Epithelial cell of esophagus (primary cell): ENCODE data around the gene PLD6.

ENCODE experiments used
- DNase-seq: peaks from one replicate; pipeline ENCODE4 v3.0.0; 2010; ENCODE audit warnings: low read depth
- H3K4me3 ChIP-seq: 2 replicates; pipeline ENCODE4 v1.5.1; 2011; ENCODE audit warnings: mild to moderate bottlenecking, low read length, control low read depth
- TF ChIP-seq, protein P1 (sequence below): IDR thresholded peaks from 2 replicates; pipeline ENCODE4 v1.5.1; 2011; ENCODE audit warnings: low read depth, mild to moderate bottlenecking, low read length, control low read depth, inconsistent platforms; ENCODE audit not compliant: insufficient read depth; ENCODE audit errors: missing control alignments

The PLD6 gene

DNA sequence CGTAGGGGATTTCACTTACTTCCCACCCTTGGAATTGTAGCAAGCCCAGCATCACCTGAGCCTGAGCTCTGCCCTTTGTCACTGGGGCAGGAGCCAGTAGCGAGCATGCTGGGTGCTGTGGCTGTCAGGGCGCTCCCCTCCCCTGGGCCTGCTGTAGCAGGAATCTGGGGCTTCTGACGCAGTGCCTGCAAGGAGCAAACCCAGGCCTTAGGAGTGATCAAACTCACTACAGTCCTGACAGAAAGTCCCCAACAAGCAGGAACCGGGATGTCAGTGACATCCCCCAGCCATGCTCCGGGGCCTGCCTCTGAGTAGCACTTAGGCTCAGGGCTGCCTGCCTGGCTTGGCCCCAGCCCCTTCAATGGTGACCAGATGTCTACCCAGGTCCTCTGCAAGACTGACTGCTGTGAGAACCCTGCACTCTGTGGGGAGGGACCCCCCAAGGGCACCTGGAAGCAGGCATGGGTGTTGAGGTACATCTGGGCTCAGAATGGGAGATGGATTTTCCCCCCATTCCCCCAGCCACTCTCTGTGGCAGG, 23.5 kb downstream of the PLD6 start:
- H3K4me3 ChIP-seq, result no peak overlapping the region
- DNase-seq, result no peak
- TF ChIP-seq, protein P1, sequence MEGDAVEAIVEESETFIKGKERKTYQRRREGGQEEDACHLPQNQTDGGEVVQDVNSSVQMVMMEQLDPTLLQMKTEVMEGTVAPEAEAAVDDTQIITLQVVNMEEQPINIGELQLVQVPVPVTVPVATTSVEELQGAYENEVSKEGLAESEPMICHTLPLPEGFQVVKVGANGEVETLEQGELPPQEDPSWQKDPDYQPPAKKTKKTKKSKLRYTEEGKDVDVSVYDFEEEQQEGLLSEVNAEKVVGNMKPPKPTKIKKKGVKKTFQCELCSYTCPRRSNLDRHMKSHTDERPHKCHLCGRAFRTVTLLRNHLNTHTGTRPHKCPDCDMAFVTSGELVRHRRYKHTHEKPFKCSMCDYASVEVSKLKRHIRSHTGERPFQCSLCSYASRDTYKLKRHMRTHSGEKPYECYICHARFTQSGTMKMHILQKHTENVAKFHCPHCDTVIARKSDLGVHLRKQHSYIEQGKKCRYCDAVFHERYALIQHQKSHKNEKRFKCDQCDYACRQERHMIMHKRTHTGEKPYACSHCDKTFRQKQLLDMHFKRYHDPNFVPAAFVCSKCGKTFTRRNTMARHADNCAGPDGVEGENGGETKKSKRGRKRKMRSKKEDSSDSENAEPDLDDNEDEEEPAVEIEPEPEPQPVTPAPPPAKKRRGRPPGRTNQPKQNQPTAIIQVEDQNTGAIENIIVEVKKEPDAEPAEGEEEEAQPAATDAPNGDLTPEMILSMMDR, result no peak

DNA sequence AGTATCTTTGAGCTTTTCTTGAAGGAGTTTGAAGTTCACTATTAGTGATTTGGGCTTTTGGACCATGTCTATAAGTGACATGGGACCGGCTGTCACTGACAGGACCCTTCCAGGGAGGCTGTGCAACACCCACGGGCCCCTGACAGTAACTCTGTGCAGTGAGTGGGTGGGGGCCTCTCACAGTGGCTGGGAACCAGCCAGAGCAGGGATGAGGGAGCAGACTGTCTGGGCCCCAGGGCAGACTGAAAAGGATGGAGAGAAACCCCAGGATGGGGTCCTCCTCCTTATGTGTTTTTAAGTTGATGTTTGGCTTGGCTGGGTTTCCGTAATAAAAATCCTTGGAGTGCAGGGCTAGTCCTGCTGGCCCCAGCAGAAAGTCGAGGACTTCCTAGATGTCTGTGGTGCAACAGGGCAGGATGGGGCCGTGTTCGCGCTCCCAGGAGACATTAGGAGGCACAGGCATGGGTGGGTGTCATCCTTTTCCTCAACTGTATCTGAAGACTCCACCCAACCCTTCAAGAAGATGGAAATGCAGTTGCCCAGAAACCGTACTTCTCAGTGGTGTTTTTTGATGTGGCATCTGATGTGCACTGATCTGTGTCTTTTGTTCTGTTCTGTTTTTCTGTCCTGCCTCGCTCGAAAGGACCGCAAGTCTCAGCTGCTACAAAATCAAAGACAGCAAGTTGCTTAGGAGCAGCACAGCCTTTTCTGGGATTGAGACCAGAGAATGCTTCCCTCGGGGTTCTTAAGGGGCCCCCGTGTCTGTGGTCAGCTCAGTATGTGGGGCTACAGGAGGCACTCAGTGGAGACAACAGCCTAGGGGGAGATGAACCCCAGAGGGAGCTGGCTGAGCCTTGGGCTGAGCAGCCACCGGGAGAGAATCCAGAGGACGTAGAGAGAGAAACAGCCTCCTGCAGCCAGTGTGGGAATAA, 24.2 kb downstream of the PLD6 start:
- no peak overlapping the region for H3K4me3 ChIP-seq
- no peak for DNase-seq

DNA sequence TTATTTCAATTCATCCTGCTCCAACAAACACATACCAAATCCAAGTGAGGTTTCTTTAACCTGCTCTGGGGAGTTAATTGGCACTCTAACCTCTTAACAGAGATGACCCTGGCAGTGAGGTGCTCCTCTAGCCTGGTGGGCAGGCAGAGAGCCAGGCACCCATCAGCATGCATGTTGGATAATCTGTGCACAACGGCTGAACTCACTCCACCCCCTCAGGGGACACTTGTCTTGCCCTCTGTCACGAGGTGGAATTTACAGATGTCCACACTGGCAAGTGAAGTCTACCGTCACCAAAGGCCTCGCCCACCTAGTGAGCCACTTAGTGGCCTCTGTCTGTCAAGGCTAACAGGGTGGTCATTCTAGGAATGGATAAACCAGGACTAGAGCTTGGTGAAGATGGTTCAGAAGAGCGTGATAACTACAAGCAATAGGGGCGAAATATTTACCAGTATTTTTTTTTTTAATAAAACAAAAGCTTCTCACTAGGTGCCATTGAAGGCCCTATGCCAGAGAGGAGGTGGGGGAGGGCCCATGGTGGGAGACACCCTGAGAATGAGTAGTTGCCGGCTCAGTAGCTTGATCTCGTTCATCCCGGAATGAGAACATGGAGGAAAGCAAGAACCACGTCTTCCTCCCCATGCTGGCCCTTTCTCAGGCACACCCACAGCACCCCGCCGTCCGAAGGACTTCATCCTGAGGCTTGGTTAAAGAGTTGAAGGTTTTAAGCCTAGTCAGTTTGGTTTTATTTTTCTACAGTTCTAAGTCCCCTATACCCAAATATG, 25.2 kb downstream of the PLD6 start:
- no peak overlapping the region for H3K4me3 ChIP-seq
- TF ChIP-seq, protein P1, result no peak
- DNase-seq, result no peak

More for the DNA sequence above, 24.2 kb downstream of the PLD6 start:
- TF ChIP-seq, protein P1, result no peak

DNA sequence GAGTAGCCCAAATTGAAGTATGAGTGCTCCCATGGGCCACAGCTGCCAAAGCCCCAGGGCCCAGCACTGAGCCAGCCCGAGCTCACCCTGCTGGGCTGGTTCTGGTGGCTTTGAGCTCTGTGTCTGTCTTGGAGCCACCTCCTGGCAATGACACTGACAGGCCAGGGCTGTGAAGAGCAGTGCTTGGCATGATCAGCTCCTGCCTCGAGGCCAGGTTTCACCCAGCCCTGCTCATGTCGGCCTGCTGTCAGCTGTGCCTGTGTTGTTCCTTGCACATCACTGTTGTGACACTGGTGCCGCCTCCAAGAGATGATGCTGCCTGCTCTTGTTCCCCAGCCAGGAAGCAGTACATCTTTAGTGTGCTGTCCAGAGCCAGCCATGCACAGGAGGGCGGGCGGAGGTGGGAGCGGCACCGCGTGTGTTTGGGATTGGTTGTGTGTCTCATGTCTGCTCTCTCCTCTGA, 26.0 kb downstream of the PLD6 start:
- no peak overlapping the region for H3K4me3 ChIP-seq
- TF ChIP-seq, protein P1, result no peak
- no peak for DNase-seq

DNA sequence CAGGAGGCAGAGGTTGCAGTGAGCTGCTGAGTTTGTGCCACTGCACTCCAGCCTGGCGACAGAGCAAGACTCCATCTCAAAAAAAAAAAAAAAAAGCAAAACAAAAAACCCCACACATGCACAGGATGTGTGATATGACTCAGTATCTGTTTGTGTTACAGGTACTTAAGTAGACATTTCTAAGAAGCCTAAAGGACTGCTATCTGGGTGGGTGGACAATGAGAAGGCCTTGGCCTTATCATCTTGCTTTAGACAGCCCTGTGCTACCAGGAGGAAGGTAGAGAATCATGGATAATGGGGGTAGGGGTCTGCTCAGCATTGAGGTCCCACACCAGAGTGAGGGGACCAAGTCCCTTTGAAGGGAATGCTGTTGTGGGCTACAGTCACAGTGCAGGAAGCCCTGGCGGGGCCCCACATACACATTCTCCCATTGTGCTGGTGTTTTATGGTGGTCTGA, 26.7 kb downstream of the PLD6 start:
- TF ChIP-seq, protein P1, result no peak
- H3K4me3 ChIP-seq, result no peak overlapping the region
- DNase-seq, result no peak

DNA sequence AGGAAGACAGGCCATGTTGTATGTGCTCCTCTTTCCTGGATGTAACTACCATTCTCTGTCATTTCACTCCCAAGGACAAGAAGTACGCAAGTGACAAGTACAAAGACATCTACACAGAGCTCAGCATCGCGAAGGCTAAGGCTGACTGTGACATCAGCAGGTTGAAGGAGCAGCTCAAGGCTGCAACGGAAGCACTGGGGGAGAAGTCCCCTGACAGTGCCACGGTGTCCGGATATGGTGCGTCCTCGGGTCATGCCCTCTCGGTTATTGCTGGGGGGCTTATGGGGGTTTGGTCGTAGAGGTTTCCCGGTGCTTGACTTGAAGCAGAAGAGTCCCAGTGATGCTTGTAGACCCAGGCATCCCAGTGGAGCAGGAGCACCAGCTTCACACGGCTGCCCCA, 29.0 kb downstream of the PLD6 start:
- TF ChIP-seq, protein P1, result no peak
- no peak overlapping the region for H3K4me3 ChIP-seq
- DNase-seq, result no peak
